ENCODE data around the gene NOXA1.

The NOXA1 gene

DNA sequence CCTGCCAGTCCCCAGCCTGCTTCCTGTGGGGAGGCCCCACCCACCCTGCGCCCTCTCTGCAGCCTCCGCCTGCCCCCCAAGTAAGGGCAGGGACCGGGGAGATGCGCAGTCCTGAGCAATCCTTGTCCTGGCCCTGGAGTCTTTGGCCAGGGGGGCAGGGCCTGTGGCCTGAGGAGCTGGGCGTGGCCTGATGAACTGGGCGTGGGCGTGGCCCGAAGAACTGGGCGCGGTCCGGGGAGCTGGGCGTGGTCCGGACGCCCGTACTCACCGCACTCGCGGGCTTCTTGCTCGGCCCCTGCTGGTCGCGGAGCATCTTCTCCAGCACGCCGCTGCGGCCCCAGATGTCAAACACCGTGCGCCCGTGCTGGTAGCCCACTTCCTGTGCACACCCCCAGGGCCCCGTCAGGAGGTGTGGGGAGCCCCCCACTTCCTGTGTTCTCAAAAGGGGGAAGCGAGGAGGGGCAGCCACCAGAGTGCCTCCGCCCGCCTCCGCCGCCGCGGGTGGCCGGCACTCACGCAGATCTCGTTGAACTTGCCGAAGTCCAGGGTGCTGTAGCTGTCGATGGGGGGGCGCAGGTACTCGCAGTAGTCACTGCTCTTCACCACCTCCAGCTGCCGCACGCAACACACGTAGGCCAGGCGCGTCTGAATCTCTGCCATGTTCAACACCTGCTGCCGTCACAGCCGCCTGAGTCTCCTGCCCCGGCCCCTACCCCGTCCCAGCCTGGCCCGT is 38.6 kb downstream of the NOXA1 start:
- TF ChIP-seq, protein P1, sequence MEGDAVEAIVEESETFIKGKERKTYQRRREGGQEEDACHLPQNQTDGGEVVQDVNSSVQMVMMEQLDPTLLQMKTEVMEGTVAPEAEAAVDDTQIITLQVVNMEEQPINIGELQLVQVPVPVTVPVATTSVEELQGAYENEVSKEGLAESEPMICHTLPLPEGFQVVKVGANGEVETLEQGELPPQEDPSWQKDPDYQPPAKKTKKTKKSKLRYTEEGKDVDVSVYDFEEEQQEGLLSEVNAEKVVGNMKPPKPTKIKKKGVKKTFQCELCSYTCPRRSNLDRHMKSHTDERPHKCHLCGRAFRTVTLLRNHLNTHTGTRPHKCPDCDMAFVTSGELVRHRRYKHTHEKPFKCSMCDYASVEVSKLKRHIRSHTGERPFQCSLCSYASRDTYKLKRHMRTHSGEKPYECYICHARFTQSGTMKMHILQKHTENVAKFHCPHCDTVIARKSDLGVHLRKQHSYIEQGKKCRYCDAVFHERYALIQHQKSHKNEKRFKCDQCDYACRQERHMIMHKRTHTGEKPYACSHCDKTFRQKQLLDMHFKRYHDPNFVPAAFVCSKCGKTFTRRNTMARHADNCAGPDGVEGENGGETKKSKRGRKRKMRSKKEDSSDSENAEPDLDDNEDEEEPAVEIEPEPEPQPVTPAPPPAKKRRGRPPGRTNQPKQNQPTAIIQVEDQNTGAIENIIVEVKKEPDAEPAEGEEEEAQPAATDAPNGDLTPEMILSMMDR (IDR thresholded peaks at IDR 0.05; ENCODE audit: insufficient read depth, missing control alignments): no peak
- DNase-seq (ENCODE audit: insufficient read length, low spot score): no peak
- no peak for FAIRE-seq

DNA sequence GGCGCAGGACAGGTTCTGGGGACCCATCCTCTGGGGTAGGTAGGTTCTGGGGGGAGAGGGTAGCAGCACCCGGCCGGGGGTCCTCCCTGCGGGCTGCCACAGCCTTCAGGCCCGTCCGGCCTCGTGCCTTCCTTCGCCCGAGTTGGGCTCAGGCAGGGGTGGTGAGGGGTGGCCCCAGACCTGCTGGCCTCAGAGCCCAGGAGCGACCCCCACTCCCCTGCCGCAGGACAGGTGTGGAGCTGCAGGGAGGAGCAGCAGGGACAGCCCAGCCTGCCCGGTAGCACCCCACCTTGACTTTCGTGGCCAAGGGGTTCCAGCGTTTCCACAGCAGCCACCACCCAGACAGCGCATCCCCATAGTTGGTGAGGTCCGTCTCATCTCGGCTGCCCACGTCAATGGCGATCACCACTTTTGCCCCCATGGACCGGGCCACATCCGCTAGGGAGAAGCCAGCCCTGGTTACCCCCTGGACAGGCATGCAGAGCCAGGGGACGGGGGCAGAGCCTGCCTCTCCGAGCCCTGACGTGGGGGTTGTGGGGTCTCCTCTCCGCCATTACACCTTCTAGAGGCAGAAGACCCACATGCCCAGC is 39.3 kb downstream of the NOXA1 start:
- TF ChIP-seq, protein P1 (IDR thresholded peaks at IDR 0.05; ENCODE audit: insufficient read depth, missing control alignments): no peak
- no peak for FAIRE-seq
- DNase-seq (ENCODE audit: insufficient read length, low spot score): no peak

DNA sequence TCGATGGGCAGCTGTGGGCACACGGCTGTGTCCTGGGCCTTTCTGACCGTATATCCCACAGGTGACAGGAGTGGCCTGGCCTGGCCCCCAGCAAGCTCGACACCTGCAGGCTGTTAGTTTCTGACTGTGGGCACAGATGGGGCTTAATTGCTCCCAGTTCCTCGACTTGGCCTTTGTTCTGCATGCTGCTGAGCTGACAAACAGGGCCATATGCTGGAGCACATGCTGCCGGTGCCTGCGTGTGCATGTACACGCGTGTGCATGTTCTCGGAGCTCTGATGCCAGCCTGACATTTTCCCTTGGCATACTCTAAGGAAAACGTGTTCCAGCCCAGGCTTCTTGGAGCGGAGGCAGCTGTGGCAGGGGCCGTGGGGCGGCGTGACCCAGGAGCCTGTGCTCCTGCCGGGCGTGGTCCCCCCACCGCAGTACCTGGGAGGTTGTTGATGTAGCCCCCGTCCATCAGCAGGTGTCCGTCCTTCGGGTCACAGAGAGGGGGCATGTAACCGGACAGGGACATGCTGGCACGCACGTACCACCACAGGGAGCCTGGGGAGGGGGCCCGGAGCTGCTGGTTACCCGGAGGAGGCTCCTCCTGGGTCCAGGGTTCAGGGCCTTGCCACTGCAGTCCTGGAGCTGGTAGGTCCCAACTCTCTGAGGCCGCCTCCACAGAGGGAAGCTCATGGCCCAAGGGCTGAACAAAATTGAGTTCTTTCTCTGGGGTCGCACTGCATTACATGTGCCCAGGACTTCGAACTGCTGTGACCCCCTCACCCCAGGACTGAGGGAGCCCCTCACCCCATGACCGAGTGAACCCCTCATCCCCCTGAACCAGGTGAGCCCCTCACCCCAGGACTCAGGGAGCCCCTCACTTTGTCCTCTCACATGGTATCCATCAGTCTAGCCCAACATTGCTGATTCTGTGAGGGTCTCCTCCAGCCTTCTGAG is 40.1 kb downstream of the NOXA1 start:
- no peak for DNase-seq (ENCODE audit: insufficient read length, low spot score)

DNA sequence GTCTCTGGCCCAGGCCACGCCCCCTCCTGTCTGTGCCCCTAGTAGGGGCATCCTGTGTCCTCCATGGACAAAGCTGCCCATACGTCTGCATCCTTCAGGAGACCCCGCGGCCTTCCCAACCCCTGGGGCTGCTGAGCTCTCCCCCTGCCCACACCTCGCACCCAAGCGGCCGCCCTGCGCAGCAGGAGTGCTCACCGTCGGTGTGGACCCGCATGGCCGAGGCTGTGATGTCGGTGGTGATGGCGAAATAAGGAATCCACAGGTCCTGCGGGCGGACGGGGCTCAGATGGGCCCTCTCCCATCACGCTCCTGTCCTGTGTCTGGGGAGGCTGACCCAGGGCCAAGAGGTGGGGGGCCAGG is 40.7 kb downstream of the NOXA1 start:
- no peak for DNase-seq (ENCODE audit: insufficient read length, low spot score)
- no peak for FAIRE-seq

More for the DNA sequence above, 40.1 kb downstream of the NOXA1 start:
- TF ChIP-seq, protein P1 (IDR thresholded peaks at IDR 0.05; ENCODE audit: insufficient read depth, missing control alignments): no peak
- FAIRE-seq: no peak

DNA sequence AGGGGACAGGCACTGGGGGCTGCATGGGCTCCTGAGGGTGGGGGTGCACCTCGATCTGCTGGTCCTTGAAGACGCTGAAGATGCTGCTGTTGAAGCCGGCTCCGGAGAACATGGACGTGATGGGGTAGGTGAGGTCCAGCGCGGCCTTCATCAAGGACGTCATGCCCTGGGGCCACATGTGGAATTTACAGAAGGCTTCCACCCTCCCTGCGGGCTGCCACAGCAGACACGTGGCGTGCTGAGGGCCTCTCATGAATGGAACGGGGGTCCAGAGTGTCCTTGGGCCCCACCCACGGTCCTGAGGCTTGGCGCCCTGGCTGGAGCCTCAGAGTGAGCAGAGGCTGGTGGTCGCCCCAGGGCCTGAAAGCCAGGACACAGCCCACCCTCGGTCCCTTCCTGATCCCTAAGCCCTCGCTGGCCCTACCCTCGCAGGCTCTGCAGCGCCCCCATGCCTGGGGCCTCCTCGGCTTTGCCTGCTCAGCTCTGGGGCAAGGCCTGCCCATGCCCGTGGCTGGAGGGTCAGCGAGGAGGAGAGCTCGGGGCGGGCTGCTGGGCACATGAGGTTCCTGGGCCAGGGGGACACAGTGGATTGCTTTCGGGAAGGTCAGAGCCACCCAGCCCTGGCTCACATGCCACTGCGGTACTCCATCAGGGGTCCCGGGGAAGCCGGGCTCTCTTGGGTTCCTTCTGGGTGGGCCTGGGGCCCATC is 41.3 kb downstream of the NOXA1 start:
- FAIRE-seq (no peak), DNase-seq (ENCODE audit: insufficient read length, low spot score) (no peak)
- TF ChIP-seq, protein P1 (IDR thresholded peaks at IDR 0.05; ENCODE audit: insufficient read depth, missing control alignments): no peak

More for the DNA sequence above, 40.7 kb downstream of the NOXA1 start:
- TF ChIP-seq, protein P1 (IDR thresholded peaks at IDR 0.05; ENCODE audit: insufficient read depth, missing control alignments): no peak

DNA sequence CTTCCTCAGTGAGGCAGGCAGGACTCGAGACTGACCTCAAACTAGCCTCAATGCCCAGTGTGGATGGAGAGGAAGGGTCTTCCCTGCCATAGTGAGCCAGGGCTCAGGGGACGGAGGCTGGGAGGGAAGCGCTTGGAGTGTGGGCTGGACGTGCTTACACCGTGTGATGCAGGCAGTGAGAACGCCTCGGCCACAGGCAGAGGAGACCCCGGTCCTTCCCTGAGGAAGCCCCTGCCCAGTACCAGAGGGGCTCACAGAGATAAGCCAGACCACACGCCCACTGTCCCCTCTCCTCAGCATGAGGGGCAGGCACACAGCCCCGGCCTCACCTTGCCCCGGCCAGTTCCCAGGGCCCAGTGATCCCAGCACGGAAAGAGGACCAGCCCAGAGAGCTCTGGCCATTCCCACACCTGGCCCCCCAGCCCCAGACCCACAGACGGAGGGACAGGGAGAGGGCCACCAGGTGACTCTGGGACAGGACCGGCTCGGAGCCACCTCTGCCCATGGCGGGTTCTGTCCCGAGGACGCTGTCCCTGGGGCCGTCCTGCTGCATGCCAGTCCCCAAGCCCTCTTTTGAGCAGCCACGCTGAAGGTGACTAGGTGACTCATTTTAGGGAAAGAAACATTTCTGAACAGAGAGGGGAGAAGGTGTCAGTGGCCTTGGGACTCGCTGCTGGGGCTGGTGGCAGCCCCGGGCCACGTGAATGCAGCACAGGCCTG is 42.0 kb downstream of the NOXA1 start:
- no peak for FAIRE-seq
- TF ChIP-seq, protein P1 (IDR thresholded peaks at IDR 0.05; ENCODE audit: insufficient read depth, missing control alignments): no peak
- no peak for DNase-seq (ENCODE audit: insufficient read length, low spot score)

All from D721Med (cell line).